ENCODE results near the gene CTRB1. TPM values are rescaled to one million over a fixed set of nuclear protein-coding genes. Genes with fewer than 3 reads are reported as not detected.

Gene CTRB1
- total RNA-seq, 1 experiment from 2014 or later: not detected

DNA sequence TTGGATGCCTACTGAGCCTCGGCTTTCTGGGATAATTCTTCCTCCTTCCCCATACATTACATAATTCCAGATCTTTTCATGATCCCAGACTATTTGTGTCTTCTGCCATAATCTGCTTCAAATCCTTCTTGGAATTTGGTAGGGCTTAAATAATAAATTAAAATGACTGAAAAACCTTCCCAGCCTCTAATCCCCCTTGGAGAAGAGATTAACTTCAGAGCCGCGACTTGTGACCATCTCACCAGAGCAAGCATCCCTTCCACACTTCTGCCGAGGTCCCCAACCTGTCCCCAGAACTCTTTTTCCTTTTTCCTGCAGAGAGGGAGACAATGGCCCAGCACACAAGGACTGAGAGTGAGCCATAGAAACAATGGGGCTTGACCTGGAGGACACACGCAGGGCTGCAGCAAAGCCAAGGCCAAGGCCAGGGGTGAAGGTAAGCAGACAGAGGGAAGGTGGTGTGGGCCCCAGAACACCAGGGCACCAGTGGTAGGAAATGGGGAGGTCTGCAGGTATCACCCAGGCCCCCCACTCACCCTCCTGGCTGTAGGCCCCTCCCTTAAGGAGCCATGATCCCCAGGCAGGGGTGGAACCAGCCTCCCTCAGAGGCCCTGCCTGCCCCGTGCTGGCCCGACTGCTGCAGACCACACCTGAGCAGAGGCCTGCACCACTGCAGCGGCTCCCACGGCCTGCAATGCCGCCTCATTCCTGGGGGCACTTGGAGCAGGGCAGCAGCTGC is 42.2 kb downstream of the CTRB1 start:
- ChIA-PET POLR2A (ENCODE audit: low non-redundant PET) (no interaction called here), CTCF (no interaction called here)
- intact Hi-C loops (cut with micrococcal nuclease; ENCODE audit: unreplicated experiment): no loop called here
- no peak for DNase-seq (ENCODE audit: low spot score)
- Histone ChIP-seq H3K27me3 (replicated peaks; ENCODE audit: insufficient read depth, low read depth, low read length, poor library complexity) (no peaks in the 10 kb centered on the region), H3K9me3 (ENCODE audit: low read depth, low read length, poor library complexity, severe bottlenecking) (no peaks in the 10 kb centered on the region), H3K4me1 (ENCODE audit: insufficient read depth, low read length, poor library complexity, severe bottlenecking) (peaks cover 30% of the 10 kb centered on the region), H3K36me3 (ENCODE audit: insufficient read depth, low read length, poor library complexity, severe bottlenecking) (no peaks in the 10 kb centered on the region), H3K4me3 (ENCODE audit: low read depth, low read length, poor library complexity, severe bottlenecking) (no peak overlapping the region), H3K27ac (ENCODE audit: low read depth, low read length, poor library complexity, severe bottlenecking) (no peak overlapping the region)
- no TSS peak for BruUV-seq (replicated peaks)
- TF ChIP-seq, protein P1, sequence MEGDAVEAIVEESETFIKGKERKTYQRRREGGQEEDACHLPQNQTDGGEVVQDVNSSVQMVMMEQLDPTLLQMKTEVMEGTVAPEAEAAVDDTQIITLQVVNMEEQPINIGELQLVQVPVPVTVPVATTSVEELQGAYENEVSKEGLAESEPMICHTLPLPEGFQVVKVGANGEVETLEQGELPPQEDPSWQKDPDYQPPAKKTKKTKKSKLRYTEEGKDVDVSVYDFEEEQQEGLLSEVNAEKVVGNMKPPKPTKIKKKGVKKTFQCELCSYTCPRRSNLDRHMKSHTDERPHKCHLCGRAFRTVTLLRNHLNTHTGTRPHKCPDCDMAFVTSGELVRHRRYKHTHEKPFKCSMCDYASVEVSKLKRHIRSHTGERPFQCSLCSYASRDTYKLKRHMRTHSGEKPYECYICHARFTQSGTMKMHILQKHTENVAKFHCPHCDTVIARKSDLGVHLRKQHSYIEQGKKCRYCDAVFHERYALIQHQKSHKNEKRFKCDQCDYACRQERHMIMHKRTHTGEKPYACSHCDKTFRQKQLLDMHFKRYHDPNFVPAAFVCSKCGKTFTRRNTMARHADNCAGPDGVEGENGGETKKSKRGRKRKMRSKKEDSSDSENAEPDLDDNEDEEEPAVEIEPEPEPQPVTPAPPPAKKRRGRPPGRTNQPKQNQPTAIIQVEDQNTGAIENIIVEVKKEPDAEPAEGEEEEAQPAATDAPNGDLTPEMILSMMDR (conservative IDR thresholded peaks at IDR 0.05; ENCODE audit: low read depth, low read length): no peak
- TF ChIP-seq EZH2 (IDR thresholded peaks at IDR 0.05; ENCODE audit: borderline replicate concordance, low read depth, low read length, poor library complexity, severe bottlenecking): no peak

DNA sequence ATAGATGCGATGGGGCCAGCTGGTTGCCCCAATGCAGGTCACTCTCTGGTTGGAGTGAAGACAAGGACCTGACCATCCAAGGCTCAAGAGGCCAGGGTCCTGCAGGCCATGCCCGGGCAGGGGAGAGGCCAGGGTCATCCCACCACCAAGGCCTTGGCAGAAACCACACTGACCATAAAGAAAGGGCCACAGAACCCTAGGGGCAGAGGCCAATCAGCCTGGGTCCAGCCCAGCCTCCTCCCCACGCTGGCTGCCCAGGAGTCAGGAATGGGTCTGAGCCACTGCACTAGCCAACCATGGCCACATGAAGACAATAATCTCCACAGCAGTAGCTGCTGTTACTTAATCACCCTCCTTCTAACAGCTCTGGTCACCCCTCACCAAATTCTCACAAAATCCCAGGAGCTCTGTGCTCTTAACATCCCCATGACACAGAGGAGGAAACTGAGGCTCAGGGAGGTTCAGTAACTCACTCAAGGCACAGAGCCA is 42.8 kb downstream of the CTRB1 start:
- Histone ChIP-seq H3K4me1 (ENCODE audit: insufficient read depth, low read length, poor library complexity, severe bottlenecking) (peaks cover 24% of the 10 kb centered on the region), H3K4me3 (ENCODE audit: low read depth, low read length, poor library complexity, severe bottlenecking) (no peak overlapping the region), H3K36me3 (ENCODE audit: insufficient read depth, low read length, poor library complexity, severe bottlenecking) (no peaks in the 10 kb centered on the region), H3K9me3 (ENCODE audit: low read depth, low read length, poor library complexity, severe bottlenecking) (no peaks in the 10 kb centered on the region), H3K27me3 (replicated peaks; ENCODE audit: insufficient read depth, low read depth, low read length, poor library complexity) (no peaks in the 10 kb centered on the region), H3K27ac (ENCODE audit: low read depth, low read length, poor library complexity, severe bottlenecking) (peak overlapping the region; percentile 28)
- BruUV-seq (replicated peaks): no TSS peak
- no peak for DNase-seq (ENCODE audit: low spot score)
- CTCF ChIA-PET: no interaction called here
- POLR2A ChIA-PET (ENCODE audit: low non-redundant PET): no interaction called here
- intact Hi-C loops (cut with micrococcal nuclease; ENCODE audit: unreplicated experiment): no loop called here
- TF ChIP-seq, protein P1 (conservative IDR thresholded peaks at IDR 0.05; ENCODE audit: low read depth, low read length): no peak
- TF ChIP-seq EZH2 (IDR thresholded peaks at IDR 0.05; ENCODE audit: borderline replicate concordance, low read depth, low read length, poor library complexity, severe bottlenecking): no peak

DNA sequence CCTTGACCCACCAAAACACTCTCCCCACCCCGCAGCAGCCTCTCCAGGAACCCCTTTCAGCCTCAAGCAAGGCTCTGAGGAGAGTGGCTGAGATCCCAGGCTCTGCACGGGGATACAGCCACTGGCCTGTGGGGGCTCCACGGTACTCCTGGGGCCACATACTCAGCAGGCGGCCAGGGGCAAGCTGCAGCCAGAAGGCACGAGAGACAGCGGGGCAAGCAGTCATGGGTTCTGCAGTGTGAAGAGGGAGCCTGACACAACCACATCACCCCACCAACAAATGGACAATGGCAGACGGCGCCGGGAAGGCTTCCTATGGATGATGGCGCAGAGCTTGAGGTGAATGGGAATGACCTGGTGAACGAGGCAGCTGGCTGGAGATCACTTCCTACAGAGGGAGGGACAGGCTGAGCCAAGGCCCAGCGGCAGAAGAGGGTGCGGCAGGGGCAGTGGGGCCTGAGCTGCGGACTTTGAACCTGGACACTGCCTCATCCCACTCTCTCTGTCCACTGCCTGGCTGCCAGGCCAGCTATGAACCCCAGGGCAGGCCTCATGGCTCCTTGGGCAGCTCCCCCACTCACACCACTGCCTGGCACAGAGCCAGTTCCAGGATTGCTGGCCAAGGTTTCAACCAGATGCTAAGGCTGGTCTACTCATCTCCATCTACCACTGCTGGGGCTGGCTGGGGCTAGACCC is 43.5 kb downstream of the CTRB1 start:
- H3K4me1 ChIP-seq (ENCODE audit: insufficient read depth, low read length, poor library complexity, severe bottlenecking): peaks cover 19% of the 10 kb centered on the region
- no peaks in the 10 kb centered on the region for H3K36me3 ChIP-seq (ENCODE audit: insufficient read depth, low read length, poor library complexity, severe bottlenecking)
- DNase-seq (ENCODE audit: low spot score): no peak
- ChIA-PET CTCF (no interaction called here), POLR2A (ENCODE audit: low non-redundant PET) (no interaction called here)
- H3K27ac ChIP-seq (ENCODE audit: low read depth, low read length, poor library complexity, severe bottlenecking): peak overlapping the region; percentile 28
- H3K9me3 ChIP-seq (ENCODE audit: low read depth, low read length, poor library complexity, severe bottlenecking): no peaks in the 10 kb centered on the region
- intact Hi-C loops (cut with micrococcal nuclease; ENCODE audit: unreplicated experiment): no loop called here
- no peak overlapping the region for H3K4me3 ChIP-seq (ENCODE audit: low read depth, low read length, poor library complexity, severe bottlenecking)
- no TSS peak for BruUV-seq (replicated peaks)
- TF ChIP-seq EZH2 (IDR thresholded peaks at IDR 0.05; ENCODE audit: borderline replicate concordance, low read depth, low read length, poor library complexity, severe bottlenecking): no peak
- TF ChIP-seq, protein P1 (conservative IDR thresholded peaks at IDR 0.05; ENCODE audit: low read depth, low read length): no peak
- no peaks in the 10 kb centered on the region for H3K27me3 ChIP-seq (replicated peaks; ENCODE audit: insufficient read depth, low read depth, low read length, poor library complexity)
